SK-N-SH treated with all-trans-retinoic acid at 6 μM for 48 hours (cell line): ENCODE data around the gene CCR1.

Experiments
- ATAC-seq: fragments of 200-7000 bp; cut with Tn5 transposase; 3 replicates; pipeline ENCODE4 v1.9.1; 2020; ENCODE audit warnings: mild to moderate bottlenecking, moderate library complexity
- ARNTL ChIP-seq: fragments of 450-650 bp; formaldehyde crosslinking; IDR thresholded peaks from 2 replicates; pipeline ENCODE4 v1.5.0; 2020; ENCODE audit warnings: low read depth, mild to moderate bottlenecking, moderate library complexity, borderline replicate concordance
- CSDC2 ChIP-seq: fragments of 250-450 bp; sonication (Bioruptor Pico); IDR thresholded peaks from 2 replicates; pipeline ENCODE4 v1.5.0; 2020; ENCODE audit warnings: mild to moderate bottlenecking, moderate library complexity
- ESRRG ChIP-seq: fragments of 250-450 bp; sonication (Bioruptor Pico); IDR thresholded peaks from 2 replicates; pipeline ENCODE4 v1.6.1; 2021; ENCODE audit warnings: mild to moderate bottlenecking
- GLIS3 ChIP-seq: fragments of 250-450 bp; sonication (Bioruptor Pico); IDR thresholded peaks from 2 replicates; pipeline ENCODE4 v1.5.0; 2020; ENCODE audit warnings: mild to moderate bottlenecking, moderate library complexity
- ISL1 ChIP-seq: fragments of 250-450 bp; sonication (Bioruptor Pico); IDR thresholded peaks from 2 replicates; pipeline ENCODE4 v2.1.2; 2022; ENCODE audit warnings: mild to moderate bottlenecking, moderate library complexity
- OSR1 ChIP-seq: fragments of 250-450 bp; sonication (Bioruptor Pico); IDR thresholded peaks from 2 replicates; pipeline ENCODE4 v1.8.0; 2022; ENCODE audit warnings: moderate library complexity, mild to moderate bottlenecking, inconsistent platforms
- PPARA ChIP-seq: fragments of 250-450 bp; sonication (Bioruptor Pico); IDR thresholded peaks from 2 replicates; pipeline ENCODE4 v1.5.0; 2020; ENCODE audit warnings: mild to moderate bottlenecking, borderline replicate concordance
- RARB ChIP-seq: fragments of 250-450 bp; sonication (Bioruptor Pico); IDR thresholded peaks from 2 replicates; pipeline ENCODE4 v1.8.0; 2021; ENCODE audit warnings: mild to moderate bottlenecking, moderate library complexity
- SNAI2 ChIP-seq: fragments of 250-450 bp; sonication (Bioruptor Pico); IDR thresholded peaks from 2 replicates; pipeline ENCODE4 v1.5.0; 2020; ENCODE audit warnings: mild to moderate bottlenecking, moderate library complexity
- TOX ChIP-seq: fragments of 250-450 bp; sonication (Bioruptor Pico); IDR thresholded peaks from 2 replicates; pipeline ENCODE4 v1.8.0; 2021; ENCODE audit warnings: mild to moderate bottlenecking, moderate library complexity, borderline replicate concordance
- TSHZ2 ChIP-seq: fragments of 250-450 bp; sonication (Bioruptor Pico); IDR thresholded peaks from 2 replicates; pipeline ENCODE4 v1.5.0; 2020; ENCODE audit warnings: mild to moderate bottlenecking, moderate library complexity
- ZC3H10 ChIP-seq: fragments of 250-450 bp; sonication (Bioruptor Pico); IDR thresholded peaks from 2 replicates; pipeline ENCODE4 v1.5.1; 2021; ENCODE audit warnings: mild to moderate bottlenecking, moderate library complexity
- ZFP3 ChIP-seq: fragments of 250-450 bp; sonication (Bioruptor Pico); IDR thresholded peaks from 2 replicates; pipeline ENCODE4 v1.5.0; 2020; ENCODE audit warnings: mild to moderate bottlenecking, moderate library complexity
- ZFP30 ChIP-seq: fragments of 450-650 bp; formaldehyde crosslinking; IDR thresholded peaks from 2 replicates; pipeline ENCODE4 v1.5.0; 2022; ENCODE audit warnings: mild to moderate bottlenecking, moderate library complexity
- ZNF565 ChIP-seq: fragments of 450-650 bp; formaldehyde crosslinking; conservative IDR thresholded peaks from 2 replicates; pipeline ENCODE4 v1.5.0; 2020; ENCODE audit warnings: low read depth, mild to moderate bottlenecking, moderate library complexity
- ZNF8 ChIP-seq: fragments of 450-650 bp; formaldehyde crosslinking; IDR thresholded peaks from 2 replicates; pipeline ENCODE4 v1.5.0; 2020; ENCODE audit warnings: mild to moderate bottlenecking, moderate library complexity
- TF ChIP-seq, protein P1 (sequence below): fragments of 250-450 bp; sonication (Bioruptor Pico); IDR thresholded peaks from 2 replicates; pipeline ENCODE4 v1.8.0; 2021; ENCODE audit warnings: low read depth, mild to moderate bottlenecking, moderate library complexity, borderline replicate concordance
- TF ChIP-seq, protein P2 (sequence below): fragments of 250-450 bp; sonication (Bioruptor Pico); IDR thresholded peaks from 2 replicates; pipeline ENCODE4 v1.5.1; 2020; ENCODE audit warnings: low read depth, mild to moderate bottlenecking, moderate library complexity

The CCR1 gene

GRCh38 chr3:46192939-46193338 lies 15.2 kb downstream of the CCR1 start (continued):
- TF ChIP-seq, protein P1, sequence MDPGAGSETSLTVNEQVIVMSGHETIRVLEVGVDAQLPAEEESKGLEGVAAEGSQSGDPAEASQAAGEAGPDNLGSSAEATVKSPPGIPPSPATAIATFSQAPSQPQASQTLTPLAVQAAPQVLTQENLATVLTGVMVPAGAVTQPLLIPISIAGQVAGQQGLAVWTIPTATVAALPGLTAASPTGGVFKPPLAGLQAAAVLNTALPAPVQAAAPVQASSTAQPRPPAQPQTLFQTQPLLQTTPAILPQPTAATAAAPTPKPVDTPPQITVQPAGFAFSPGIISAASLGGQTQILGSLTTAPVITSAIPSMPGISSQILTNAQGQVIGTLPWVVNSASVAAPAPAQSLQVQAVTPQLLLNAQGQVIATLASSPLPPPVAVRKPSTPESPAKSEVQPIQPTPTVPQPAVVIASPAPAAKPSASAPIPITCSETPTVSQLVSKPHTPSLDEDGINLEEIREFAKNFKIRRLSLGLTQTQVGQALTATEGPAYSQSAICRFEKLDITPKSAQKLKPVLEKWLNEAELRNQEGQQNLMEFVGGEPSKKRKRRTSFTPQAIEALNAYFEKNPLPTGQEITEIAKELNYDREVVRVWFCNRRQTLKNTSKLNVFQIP (CRISPR knock-in tag), result no peak
- no peak for TF ChIP-seq OSR1

DNA sequence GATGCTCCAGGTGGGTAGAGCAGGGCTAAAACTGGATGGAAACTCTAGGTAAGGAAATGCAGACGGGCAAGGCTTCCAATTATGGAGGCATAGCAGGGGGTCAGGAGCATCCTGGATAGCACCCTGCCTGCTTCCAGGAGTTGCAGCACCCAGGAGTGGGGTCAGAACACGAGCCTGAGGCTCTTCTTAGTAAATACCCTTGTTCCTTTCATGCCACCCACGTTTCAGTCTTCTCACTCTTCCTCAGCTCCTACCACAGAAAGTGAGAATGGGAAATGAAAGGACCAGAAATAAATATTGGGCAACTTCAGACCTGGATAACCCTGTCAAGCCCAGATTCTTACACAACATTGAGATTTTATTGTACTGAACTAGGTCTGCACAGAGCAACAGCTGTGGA lies 16.4 kb downstream of the CCR1 start:
- no peak for TF ChIP-seq ZNF8 (CRISPR knock-in tag)
- TF ChIP-seq, protein P1 (CRISPR knock-in tag), result no peak
- TF ChIP-seq ARNTL (CRISPR knock-in tag), result no peak
- no peak for ATAC-seq

GRCh38 chr3:46188708-46189107 lies 19.4 kb downstream of the CCR1 start:
- ATAC-seq, result no peak
- TF ChIP-seq CSDC2 (CRISPR knock-in tag) (no peak), ZNF8 (CRISPR knock-in tag) (no peak), ARNTL (CRISPR knock-in tag) (no peak), ZFP30 (CRISPR knock-in tag) (no peak)
- TF ChIP-seq, protein P2, sequence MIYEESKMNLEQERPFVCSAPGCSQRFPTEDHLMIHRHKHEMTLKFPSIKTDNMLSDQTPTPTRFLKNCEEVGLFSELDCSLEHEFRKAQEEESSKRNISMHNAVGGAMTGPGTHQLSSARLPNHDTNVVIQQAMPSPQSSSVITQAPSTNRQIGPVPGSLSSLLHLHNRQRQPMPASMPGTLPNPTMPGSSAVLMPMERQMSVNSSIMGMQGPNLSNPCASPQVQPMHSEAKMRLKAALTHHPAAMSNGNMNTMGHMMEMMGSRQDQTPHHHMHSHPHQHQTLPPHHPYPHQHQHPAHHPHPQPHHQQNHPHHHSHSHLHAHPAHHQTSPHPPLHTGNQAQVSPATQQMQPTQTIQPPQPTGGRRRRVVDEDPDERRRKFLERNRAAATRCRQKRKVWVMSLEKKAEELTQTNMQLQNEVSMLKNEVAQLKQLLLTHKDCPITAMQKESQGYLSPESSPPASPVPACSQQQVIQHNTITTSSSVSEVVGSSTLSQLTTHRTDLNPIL (CRISPR knock-in tag), result no peak

- no peak for ATAC-seq
- TF ChIP-seq RARB (CRISPR knock-in tag) (no peak), ZNF565 (no peak), CSDC2 (CRISPR knock-in tag) (no peak), ZFP3 (no peak), GLIS3 (CRISPR knock-in tag) (no peak), ARNTL (CRISPR knock-in tag) (no peak), PPARA (CRISPR knock-in tag) (no peak), TOX (no peak), ESRRG (no peak), ZC3H10 (CRISPR knock-in tag) (no peak), ZNF8 (CRISPR knock-in tag) (no peak)
Measured at GRCh38 chr3:46187876-46188275, 20.2 kb downstream of the CCR1 start.

DNA sequence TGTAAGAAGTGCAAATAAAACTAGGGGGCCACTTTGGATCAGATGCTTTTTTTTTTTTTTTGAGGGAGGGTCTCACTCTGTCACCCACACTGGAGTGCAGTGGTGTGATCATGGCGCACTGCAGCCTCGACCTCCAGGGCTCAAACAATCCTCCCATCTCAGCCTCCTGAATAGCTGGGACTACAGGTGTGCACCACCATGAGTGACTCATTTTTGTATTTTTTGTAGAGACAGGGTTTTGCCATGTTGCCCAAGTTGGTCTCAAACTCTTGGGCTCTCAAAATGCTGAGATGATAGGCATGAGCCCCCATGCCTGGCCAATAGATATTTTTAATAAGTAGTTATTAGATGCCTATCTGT lies 20.8 kb downstream of the CCR1 start:
- ATAC-seq, result no peak
- TF ChIP-seq ZNF565, result no peak
- TF ChIP-seq, protein P2 (CRISPR knock-in tag), result no peak
- TF ChIP-seq OSR1, result no peak
- TF ChIP-seq SNAI2 (CRISPR knock-in tag), result no peak
- TF ChIP-seq, all 23 proteins: peak for 0

- ATAC-seq, result no peak
- no peak for TF ChIP-seq CSDC2 (CRISPR knock-in tag)
- TF ChIP-seq ESRRG, result no peak
- no peak for TF ChIP-seq ISL1
- no peak for TF ChIP-seq OSR1
- no peak for TF ChIP-seq ZC3H10 (CRISPR knock-in tag)
- no peak for TF ChIP-seq TOX
- TF ChIP-seq PPARA (CRISPR knock-in tag), result no peak
- no peak for TF ChIP-seq ZFP30 (CRISPR knock-in tag)
- TF ChIP-seq, protein P2 (CRISPR knock-in tag), result no peak
- TF ChIP-seq SNAI2 (CRISPR knock-in tag), result no peak
- TF ChIP-seq, protein P1 (CRISPR knock-in tag), result no peak
- no peak for TF ChIP-seq ZFP3
- no peak for TF ChIP-seq TSHZ2 (CRISPR knock-in tag)
Measured at GRCh38 chr3:46186471-46187340, 21.4 kb downstream of the CCR1 start.
